Left renal cortex interstitium (tissue), 4 donors: ENCODE results near the gene PSMD7. TPM values are rescaled to one million over a fixed set of nuclear protein-coding genes. Genes with fewer than 3 reads are reported as not detected.

Experiments
- DNase-seq, 4 donors: peaks; one replicate each; pipeline ENCODE4 v3.0.0-alpha.2; 2013; ENCODE audit warnings: low read depth in 4 of 4, low spot score in 2 of 4, missing footprints in 1 of 4
- polyA plus RNA-seq, 4 donors: library from polyadenylated mRNA; unstranded; fragments of 120-200 nt; gene quantifications; one replicate each; pipeline ENCODE4 v1.2.1, GENCODE V29; 2013; ENCODE audit not compliant: insufficient read length in 4 of 4

The PSMD7 gene
- 100 to 1,000 TPM in 2 of 4 donors, 10 to 100 TPM in 2; 90.8 to 108 (median 100) TPM for polyA plus RNA-seq

DNA sequence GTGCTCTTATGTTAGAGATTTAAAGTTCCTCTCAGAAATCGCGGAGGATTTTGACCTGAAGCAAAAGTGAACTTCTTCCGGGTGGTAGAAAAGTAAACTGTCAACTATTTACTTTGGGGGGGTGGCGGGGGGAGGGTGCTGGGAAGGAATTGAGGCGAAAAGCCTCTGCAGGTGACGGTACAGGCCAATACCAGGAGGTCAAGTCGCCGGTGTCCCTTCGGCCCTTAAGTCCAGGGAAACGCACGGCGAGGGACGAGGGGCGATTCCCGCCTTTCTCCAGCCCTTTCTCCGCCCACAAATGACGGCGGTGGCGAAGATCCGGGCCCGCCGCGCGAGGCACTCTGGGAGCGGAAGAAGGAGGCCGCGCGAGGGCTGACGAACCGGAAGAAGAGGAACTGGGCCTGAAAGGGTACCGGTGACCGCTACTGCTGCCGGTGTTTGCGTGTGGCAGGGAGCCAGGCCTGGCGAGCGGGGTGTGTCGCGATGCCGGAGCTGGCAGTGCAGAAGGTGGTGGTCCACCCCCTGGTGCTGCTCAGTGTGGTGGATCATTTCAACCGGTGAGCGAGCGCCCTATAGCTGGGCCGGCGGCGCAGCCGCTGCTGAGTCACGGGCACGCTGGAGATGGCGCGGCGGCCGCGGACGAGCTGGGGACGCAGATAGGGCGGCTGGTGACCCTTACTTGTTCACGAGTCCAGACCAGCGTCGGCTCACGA lies at the start of gene PSMD7:
PSMD7 (plus strand) TSS at position 383 of the 713 bp plus-strand sequence; CDS start at position 484, 101 bp downstream.
- peak; percentile 74 to 91 (median 80) for DNase-seq

DNA sequence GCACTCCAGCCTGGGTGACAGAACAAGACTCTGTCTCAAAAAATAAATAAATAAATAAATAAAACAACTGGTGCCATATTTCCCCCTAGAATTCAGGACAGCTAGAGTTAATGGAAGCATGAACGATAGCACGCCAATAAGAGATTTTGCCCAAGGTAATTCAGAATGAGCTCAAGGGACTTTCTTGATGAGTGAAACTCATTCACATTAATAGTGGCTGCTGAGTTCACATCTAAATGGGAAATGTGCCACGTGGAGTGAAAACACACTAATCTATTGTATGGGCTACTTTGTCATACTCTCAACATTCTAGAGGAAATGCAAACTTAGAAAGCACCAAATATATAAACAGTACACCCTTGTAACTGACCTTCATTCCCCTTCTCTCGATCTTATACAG lies 47.4 kb upstream of the PSMD7 start:
- no peak for DNase-seq

DNA sequence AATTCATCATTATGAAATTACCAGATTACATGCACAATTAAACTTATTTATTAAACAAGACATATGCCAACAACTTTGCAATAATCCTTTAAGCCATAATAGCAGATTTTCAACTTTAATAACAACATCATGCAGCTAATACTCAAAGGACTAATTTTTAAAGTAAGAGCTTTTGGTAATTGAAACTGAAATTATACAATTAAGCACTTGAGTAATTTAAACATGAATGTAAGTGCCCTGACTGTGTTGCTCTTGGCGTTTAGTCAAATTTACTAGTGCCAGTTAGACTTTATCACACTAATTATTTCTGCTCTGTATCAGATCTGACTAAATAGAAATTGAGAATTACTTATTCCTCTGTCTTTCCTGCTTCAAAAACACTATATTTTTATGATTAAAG lies 46.8 kb upstream of the PSMD7 start:
- no peak for DNase-seq

DNA sequence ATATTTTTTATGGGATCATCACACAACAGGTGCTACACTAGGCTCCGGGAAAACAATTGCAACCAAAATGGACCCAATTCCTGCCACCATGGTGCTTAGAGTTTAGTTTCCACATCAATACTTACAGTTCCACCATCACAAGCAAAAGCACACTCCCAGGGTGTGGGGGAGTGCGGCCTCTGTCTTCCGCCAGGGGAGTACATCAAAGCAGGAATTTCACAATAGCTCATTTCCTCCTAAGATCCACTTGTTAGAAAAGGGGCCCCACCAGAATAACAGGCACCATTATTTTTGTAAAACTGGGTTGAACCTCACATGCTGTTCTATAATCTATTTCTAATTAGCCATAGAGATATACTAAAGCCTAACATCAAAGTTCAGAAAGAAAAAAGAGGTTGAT lies 44.3 kb upstream of the PSMD7 start:
- DNase-seq, result no peak

DNA sequence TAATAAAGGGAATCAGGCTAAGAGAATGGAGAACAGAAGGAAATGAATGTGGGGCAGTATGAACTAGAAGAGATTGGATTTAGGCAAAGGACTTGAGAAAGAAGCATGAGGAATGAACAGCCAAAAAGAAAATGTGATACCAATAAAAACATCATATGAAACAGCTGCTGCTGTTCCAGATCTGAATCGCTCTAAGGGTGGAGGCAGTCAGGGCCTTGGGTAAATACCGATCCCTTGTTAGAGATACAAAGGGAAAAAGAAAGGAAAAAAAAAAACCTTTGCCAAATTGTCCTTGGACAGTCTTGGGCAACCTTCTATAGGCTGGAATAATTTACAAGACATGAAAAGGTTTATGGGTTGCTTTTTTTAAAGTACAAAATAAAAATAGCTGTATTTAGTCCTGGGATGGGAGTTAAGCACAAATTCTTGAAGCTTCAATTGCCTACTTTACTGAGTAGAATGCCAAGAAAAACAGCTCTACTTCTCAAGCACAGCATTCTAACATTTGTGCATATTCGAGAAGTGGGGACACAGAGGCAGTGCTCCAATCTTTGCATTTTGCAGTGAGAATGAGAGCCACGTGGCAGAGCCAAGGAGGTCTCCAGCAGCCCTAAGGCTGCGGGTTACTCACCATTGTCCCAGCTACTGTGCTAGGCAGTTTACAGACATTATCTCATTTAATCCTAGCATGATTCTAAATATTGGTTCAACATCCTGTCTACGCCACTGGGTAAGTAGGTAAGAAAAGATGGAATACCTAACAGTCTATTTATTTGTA lies 43.3 kb upstream of the PSMD7 start:
- no peak for DNase-seq

DNA sequence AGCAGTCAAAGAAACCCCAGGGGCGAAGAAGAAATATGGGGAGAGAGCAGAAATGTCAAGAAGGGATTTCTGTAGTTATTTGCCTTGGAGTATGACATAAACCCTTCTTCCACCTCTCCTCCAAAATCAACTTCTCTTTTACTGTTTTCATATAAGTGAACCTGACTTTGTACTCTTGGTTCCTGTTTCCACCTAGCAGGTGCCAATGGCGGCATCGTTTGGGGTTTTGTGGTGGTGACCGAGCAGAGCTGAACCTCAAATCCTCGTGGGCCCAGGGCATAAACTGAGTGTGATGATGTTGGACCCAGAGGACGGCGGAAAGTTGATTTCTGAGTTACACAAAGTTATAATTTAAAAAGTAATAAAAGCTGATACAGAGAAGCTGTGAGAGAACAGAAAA lies 39.6 kb upstream of the PSMD7 start:
- no peak for DNase-seq

DNA sequence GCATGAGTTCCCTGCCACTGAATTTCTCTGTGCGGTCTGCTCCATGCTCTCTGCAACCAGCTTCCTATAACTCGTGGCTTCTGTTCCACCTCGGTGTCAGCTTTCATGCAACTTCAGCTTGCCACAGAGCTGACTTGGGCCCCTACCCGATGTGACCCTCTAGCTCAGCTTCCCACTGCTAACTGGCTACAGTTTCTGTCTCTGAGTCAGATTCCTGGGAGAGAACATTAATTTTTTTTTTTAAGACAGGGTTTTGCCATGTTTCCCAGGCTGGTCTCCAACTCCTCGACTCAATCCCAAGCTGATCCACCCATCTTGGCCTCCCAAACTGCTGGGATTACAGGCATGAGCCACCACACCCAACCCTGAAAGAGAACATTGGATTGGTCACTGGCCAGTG lies 35.5 kb upstream of the PSMD7 start:
- DNase-seq, result no peak

DNA sequence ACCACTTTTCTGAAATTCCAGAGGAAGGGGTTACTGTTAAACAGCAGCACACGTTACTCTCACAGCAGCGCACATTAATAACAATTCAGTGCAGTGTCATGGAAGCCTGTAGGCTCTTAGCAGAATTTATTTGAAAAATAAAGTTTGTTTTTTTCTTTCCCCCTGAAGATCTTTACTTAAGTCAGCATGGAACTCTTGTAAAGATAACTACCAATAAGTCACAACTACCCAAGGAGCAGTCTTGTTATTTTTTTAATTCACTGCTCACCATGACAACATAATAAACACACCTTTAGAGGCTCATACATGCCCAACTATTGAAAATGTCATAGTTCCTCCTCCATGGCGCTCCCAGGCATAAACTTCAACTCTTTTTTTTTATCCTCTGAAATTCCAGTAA lies 31.8 kb upstream of the PSMD7 start:
- DNase-seq, result no peak

DNA sequence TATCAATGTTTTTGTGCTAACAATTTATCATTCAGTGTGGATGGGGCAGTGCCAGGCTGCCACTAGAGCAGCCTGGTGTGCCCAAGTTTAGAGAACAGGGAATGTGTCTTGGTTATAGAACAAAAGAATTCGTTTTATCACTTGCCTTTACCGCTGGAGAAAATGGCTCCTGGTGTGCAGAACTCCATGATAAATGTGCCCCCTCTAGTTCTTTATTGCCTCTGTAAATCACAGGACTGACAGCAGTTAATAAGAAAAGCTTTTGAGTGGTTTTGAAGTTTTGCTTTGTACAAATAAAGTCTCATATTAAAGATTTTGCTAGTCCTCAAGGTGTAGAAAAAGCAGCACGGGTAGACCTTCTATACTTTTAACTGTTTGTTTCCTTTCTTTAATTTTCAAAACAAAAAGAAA lies 28.2 kb upstream of the PSMD7 start:
- peak in 1 of 4 donors; percentile 12 for DNase-seq

DNA sequence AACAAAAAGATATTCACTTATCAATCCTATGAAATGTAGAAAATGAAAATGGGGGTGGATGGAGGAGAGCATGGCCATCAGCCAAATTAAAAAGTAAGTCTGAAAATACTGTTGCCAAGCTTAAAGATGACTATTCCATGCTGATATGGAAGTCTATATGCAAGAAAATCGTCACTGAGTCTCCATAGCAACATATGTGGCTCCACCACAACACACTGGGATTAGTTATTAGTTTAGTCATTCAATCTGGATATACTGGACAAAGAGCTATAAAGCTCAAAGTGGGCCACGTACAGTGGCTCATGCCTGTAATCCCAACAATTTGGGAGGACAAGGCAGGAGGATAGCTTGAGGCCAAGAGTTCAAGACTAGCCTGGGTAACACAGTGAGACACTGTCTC lies 24.7 kb upstream of the PSMD7 start:
- no peak for DNase-seq

DNA sequence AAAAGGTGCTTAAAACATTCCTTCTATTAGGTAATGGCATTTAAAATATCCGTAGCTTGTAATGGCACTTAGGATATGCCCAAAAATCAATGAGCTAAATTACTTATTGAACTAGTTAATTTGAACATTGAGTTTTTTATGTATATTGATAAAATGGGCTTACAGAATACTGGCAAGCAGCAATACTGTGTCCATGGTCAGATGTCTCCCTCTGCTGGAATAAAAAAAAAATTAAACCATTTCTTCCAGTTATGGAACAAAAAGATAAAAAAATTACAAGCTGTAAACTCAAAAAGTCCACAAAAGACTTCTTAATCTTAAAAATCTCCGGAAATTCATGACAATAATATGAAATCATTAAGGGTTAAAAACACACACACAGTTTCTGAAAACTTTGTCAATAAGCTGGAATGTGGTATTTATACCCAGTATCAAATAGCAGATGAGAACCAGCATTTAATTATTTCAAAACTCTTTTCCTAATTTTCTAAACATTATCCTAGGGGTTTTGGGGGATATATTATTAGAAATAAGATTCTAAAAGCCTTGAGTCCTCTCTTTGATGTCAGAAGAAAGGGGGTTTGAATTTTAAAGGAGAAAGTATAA lies 21.5 kb upstream of the PSMD7 start:
- peak in 1 of 4 donors; percentile 8 for DNase-seq

DNA sequence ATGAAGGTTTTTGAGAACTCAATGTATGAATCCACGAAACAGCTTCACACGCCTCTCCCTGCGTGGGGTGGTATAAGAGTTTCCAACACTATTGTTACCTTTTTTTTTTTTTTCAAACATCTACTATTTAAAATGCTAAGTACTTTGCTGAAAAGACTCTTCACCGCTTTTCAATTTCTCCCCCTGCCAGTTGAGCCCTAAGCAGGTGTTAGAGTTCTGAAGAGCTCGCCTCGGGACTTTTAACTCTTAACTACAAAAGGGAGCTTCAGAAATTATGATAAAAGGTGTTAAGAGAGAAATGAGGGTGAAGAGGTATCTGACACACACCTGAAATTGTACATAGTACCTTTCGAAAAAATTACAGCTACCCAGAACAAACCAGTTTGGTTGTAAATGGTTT lies 20.9 kb upstream of the PSMD7 start:
- DNase-seq, result no peak

DNA sequence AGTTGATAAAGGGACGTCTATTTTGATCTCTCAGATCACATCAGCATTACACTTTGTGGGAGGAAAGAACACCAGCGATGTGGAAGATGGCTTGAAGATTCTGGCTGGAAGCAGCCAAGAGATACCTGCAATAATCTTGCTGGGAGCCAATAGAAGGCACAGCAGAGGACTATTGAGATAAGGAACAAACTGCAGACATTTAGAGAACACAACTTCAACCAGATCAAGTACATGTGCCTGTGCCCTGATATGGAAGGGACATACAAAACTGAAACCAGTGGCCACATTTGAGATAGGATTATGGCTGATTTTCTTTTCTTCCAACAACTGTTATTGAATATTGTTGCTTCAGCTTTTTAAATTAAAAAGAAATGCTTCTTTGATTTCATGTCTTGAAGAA lies 18.6 kb upstream of the PSMD7 start:
- DNase-seq, result no peak

DNA sequence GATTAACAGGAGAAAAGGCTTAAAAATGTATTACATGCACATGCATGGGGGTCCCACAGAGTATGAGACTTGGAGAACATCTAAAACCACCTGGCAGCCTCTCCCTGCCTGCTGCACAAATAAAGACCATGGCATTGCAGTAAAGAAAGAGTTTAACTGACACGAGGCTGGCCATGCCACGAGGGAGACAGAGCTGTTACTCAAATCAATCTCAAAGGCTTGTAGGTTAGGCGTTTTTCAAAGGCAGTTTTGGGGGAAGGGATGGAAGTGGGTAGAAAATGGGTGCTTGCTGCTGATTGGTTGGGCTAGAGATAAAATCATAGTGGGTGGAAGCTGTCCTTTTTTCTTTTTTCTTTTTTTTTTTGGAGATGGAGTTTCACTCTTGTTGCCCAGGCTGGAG lies 17.3 kb upstream of the PSMD7 start:
- no peak for DNase-seq

DNA sequence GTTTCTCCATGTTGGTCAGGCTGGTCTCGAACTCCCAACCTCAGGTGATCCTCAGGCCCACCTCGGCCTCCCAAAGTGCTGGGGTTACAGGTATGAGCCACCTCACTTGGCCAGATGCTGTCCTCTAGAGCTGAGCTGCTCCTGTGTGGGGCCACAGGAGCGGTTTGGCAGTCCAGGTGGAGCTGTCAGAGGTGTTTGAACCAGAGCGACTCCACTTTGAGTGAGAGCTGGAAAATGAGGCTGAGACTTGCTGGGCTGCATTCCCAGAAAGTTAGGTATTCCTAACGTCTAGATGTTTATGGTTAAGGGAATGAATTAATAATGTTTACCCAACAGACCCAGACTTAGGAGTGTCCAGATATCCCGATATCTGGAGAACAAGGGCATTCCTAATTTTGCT lies 16.8 kb upstream of the PSMD7 start:
- no peak for DNase-seq

DNA sequence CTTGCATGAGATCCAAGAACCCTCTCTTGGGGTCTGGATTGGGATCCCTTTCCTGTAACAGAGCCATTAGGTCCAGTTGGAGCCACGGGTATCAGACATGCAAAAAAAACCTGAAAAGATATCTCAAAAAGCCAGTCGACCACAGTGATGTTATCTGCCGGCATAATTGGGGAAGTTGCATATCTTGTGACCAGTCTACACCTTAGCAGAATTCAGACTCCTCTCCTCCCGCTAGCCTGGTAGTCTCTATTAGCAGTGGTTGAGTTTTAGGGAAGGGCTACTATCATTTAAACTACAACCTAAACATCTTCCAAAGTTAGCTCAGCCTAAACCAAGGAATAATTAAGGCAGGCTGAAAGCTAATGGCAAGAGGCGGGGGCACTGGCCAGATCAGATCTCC lies 16.2 kb upstream of the PSMD7 start:
- DNase-seq, result no peak

DNA sequence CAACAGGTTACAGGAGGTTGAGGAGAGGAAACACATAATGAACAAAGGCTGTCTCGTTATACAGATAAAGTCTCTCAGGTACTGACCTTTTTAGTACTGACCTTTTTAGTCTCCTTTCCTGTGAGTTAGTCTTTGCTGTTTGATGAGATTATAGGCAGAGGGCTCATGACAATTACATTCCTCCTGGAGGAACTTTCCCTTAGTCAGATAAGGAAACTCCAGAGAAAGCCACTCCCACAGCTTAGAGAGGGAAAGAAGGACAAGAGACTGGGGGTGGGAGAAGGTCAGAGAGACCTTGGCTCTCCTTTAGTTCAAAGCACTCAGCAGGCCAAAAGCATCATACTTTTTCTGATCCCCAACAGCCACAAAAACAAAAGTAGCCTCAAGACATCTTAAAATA lies 15.3 kb upstream of the PSMD7 start:
- no peak for DNase-seq

DNA sequence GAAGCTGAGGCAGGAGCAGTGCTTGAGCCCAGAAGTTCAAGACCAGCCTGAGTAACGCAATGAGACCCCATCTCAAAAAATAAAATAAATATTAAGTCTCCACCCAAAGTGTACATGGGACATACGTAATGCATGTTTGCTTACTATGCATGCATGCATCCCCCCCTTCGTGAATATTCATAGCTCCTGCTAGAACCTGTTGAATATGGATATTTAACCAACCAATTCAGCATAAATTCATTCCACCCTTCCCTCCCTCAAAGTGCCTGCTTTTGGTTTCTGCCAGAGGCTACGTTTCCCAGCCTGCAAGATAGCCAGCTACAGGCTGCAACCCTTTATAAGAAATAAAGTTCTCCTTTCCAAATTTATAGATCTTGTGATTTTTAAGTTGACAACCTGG lies 12.9 kb upstream of the PSMD7 start:
- DNase-seq, result no peak

DNA sequence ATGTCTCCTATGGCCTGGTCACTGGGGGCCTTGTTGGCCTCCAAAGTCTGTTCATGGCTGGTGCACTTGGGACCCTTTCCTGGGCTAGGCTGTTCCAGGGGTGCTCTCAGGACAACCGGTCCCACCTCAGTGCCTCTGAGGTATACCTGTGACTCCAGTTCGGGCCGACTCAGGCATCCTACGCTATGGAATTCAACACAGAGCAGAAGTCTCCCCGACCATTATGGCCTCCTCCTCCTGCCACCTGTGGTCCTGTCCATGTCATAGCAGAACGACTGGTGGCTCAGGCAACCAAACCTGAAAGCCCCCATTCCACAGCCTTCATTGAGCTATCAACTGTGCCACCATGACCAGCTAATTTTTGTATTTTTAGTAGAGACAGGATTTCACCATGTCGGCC lies 8.5 kb upstream of the PSMD7 start:
- DNase-seq, result no peak

DNA sequence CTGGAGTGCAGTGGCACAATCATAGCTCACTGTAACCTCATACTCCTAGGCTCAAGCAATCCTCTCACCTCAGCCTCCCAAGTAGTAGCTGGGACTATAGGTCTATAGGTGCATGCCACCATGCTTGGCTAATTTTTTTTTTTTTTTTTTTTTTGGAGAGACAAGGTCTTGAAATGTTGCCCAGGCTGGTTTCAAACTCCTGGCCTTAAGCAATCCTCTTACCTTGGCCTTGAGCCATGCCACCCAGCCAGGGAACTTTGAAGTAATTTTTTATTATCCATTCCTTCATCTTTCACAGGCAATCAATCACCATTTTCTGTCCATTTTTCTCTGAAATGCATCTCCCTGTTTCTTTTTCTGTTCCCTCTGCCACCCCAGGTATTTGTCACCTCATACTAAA lies 6.3 kb upstream of the PSMD7 start:
- no peak for DNase-seq

DNA sequence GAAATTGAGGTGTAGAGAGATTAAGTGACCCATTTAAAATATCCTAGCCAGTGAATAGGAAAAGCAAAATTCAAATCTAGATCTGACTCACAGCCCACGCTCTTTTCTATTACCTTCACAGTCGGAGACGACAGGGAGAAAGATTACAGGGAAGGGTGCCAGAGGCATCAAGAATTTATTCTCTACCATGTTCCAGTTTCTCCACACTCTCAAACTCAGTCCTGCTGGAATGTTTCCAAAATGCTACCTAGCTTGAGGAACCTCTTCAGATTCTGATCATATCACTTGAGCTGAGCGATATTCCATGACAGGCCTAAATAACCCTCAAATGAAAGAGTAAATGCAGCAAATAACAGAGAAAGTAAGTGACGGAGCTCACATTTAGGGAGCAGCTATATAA lies 5.4 kb upstream of the PSMD7 start:
- DNase-seq, result no peak
